ENCODE data around the gene CTNNA3.

DNA sequence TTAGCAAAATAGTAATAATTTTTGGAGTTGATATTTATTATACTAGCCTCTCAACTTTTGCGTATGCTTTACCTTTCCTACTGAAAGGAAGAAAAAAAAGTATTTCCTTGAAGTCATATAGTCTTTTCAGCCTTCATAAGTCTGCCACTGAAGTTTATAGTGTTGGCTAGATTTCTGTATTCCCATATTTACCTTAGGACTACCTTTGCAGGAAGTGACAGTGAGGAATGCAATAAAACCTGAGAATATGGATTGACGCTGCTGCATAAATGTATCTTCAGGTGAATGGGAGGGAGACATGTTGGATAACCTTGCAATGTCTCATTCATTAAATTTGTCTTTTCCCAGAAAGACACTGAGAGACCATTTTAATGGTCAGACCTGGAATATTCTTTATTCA, 776.7 kb downstream of the CTNNA3 start:
- TF ChIP-seq, protein P1, sequence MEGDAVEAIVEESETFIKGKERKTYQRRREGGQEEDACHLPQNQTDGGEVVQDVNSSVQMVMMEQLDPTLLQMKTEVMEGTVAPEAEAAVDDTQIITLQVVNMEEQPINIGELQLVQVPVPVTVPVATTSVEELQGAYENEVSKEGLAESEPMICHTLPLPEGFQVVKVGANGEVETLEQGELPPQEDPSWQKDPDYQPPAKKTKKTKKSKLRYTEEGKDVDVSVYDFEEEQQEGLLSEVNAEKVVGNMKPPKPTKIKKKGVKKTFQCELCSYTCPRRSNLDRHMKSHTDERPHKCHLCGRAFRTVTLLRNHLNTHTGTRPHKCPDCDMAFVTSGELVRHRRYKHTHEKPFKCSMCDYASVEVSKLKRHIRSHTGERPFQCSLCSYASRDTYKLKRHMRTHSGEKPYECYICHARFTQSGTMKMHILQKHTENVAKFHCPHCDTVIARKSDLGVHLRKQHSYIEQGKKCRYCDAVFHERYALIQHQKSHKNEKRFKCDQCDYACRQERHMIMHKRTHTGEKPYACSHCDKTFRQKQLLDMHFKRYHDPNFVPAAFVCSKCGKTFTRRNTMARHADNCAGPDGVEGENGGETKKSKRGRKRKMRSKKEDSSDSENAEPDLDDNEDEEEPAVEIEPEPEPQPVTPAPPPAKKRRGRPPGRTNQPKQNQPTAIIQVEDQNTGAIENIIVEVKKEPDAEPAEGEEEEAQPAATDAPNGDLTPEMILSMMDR (IDR thresholded peaks at IDR 0.05; ENCODE audit: poor library complexity, severe bottlenecking): no peak
- TF ChIP-seq EZH2 (IDR thresholded peaks at IDR 0.05; ENCODE audit: borderline replicate concordance, insufficient read depth, low read length, poor library complexity, severe bottlenecking): no peak
- no peak for TF ChIP-seq REST (IDR thresholded peaks at IDR 0.05; ENCODE audit: borderline replicate concordance)
- TF ChIP-seq TAF1 (IDR thresholded peaks at IDR 0.05; ENCODE audit: low read depth): no peak
